GM19463 (cell line): ENCODE measurements around the gene FAM161A.
"Not testable (repeated sequence)": the region's sequence is repeated elsewhere in the genome, so short reads cannot be mapped to it uniquely, and the experiment has no call there.

ENCODE experiments used
- ATAC-seq: cut with Tn5 transposase; IDR thresholded peaks from one replicate; pipeline ENCODE4 v1.9.1; 2021; ENCODE audit warnings: mild to moderate bottlenecking, moderate library complexity; ENCODE audit not compliant: unreplicated experiment

FAM161A gene

GRCh38 chr2:61853847-61854563, at the start of gene FAM161A:
TSS of gene FAM161A (minus strand) at chr2:61854060. CDS start at chr2:61854041, 19 bp downstream.
- ATAC-seq = peak; percentile 82

GRCh38 chr2:61900281-61900680, 46.4 kb upstream of the FAM161A start:
- no peak for ATAC-seq

GRCh38 chr2:61898810-61899209, 45.0 kb upstream of the FAM161A start:
- no peak for ATAC-seq

- peak; percentile 65 for ATAC-seq
Observed at GRCh38 chr2:61888267-61889055, 34.6 kb upstream of the FAM161A start, which contains the start of gene CCT4. TSS of gene CCT4 (minus strand) at chr2:61888656. CDS start at chr2:61888507, 149 bp downstream.

GRCh38 chr2:61887717-61888266, 33.9 kb upstream of the FAM161A start:
- no peak for ATAC-seq

GRCh38 chr2:61885896-61886603, 32.2 kb upstream of the FAM161A start:
- ATAC-seq = no peak

- no peak for ATAC-seq
Observed at GRCh38 chr2:61882850-61883249, 29.0 kb upstream of the FAM161A start.

- not testable (repeated sequence) for ATAC-seq
Observed at GRCh38 chr2:61879351-61879750, 25.5 kb upstream of the FAM161A start.

- no peak for ATAC-seq
Observed at GRCh38 chr2:61878761-61879160, 24.9 kb upstream of the FAM161A start.

- no peak for ATAC-seq
Observed at GRCh38 chr2:61877571-61878245, 23.8 kb upstream of the FAM161A start.

- no peak for ATAC-seq
Observed at GRCh38 chr2:61876400-61876799, 22.5 kb upstream of the FAM161A start.

GRCh38 chr2:61866482-61867089, 12.7 kb upstream of the FAM161A start:
- not testable (repeated sequence) for ATAC-seq

- no peak for ATAC-seq
Observed at GRCh38 chr2:61862085-61862484, 8.2 kb upstream of the FAM161A start.

- no peak for ATAC-seq
Observed at GRCh38 chr2:61857224-61857623, 3.4 kb upstream of the FAM161A start.

- no peak for ATAC-seq
Observed at GRCh38 chr2:61855318-61855613, 1.4 kb upstream of the FAM161A start.

- peak; percentile 80 for ATAC-seq
Observed at GRCh38 chr2:61854564-61855317, 881 bp upstream of the FAM161A start.

- peak; percentile 66 for ATAC-seq
Observed at GRCh38 chr2:61853086-61853846, 594 bp downstream of the FAM161A start.

GRCh38 chr2:61851270-61851669, 2.6 kb downstream of the FAM161A start:
- ATAC-seq = not testable (repeated sequence)

GRCh38 chr2:61845320-61845719, 8.5 kb downstream of the FAM161A start:
- no peak for ATAC-seq
